Gastrocnemius medialis (tissue), 4 donors: ENCODE measurements around the gene TBC1D10A. TPM values are rescaled to one million over a fixed set of nuclear protein-coding genes. Genes with fewer than 3 reads are reported as not detected.

Experiments used
- ATAC-seq, 2 donors: fragments of 150-250 bp; one replicate each; pipeline ENCODE4 v1.9.1; 2016
- DNase-seq, 2 donors: peaks; one replicate each; pipeline ENCODE4 v3.0.0-alpha.2; 2019
- H3K27ac ChIP-seq, 4 donors: fragments of 200-600 bp; sonication (generic); 1 replicate in 1 of 4; 2 replicates in 3 of 4; pipeline ENCODE4 v1.5.1; 2016 to 2018; ENCODE audit warnings: mild to moderate bottlenecking in 2 of 4, moderate library complexity in 1 of 4
- H3K27me3 ChIP-seq, 3 donors: fragments of 200-600 bp; sonication (generic) in 2 of 3; 1 replicate in 1 of 3; 2 replicates in 2 of 3; pipeline versions ENCODE4 v1.5.1 to v1.6.0; 2016 to 2019; ENCODE audit warnings: mild to moderate bottlenecking in 1 of 3, moderate library complexity in 1 of 3
- H3K36me3 ChIP-seq, 2 donors: fragments of 200-600 bp; sonication (generic) in 1 of 2; one replicate each; pipeline ENCODE4 v1.5.1; 2017 to 2018
- H3K4me1 ChIP-seq, 2 donors: fragments of 200-600 bp; sonication (generic) in 1 of 2; one replicate each; pipeline ENCODE4 v1.5.1; 2016 to 2017; ENCODE audit warnings: mild to moderate bottlenecking in 2 of 2
- H3K4me3 ChIP-seq, 4 donors: fragments of 200-600 bp; sonication (generic) in 3 of 4; 1 replicate in 1 of 4; 2 replicates in 3 of 4; pipeline ENCODE4 v1.5.1; 2016 to 2019; ENCODE audit warnings: mild to moderate bottlenecking in 2 of 4
- H3K9me3 ChIP-seq, 3 donors: fragments of 200-600 bp; sonication (generic) in 2 of 3; 1 replicate in 1 of 3; 2 replicates in 2 of 3; pipeline ENCODE4 v1.5.1; 2016 to 2019
- CTCF ChIP-seq, 5 experiments: fragments of 450-650 bp in 3 of 5; fragments of 200-600 bp in 2 of 5; sonication (generic) in 2 of 5; IDR thresholded peaks in 4 of 5; conservative IDR thresholded peaks in 1 of 5; 1 replicate in 4 of 5; 2 replicates in 1 of 5; pipeline ENCODE4 v1.5.1; 2016 to 2019; ENCODE audit warnings: antibody characterized with exemption in 5 of 5, mild to moderate bottlenecking in 3 of 5, moderate library complexity in 3 of 5
- POLR2A ChIP-seq, 2 donors: fragments of 450-650 bp; IDR thresholded peaks; one replicate each; pipeline ENCODE4 v1.6.1; 2017; ENCODE audit warnings: antibody characterized with exemption in 2 of 2, mild to moderate bottlenecking in 2 of 2, moderate library complexity in 2 of 2
- in situ Hi-C, 4 donors: fragments of 200-750 bp; cut with MboI; loops; one replicate each; pipeline versions ENCODE4 v1.15.0 to v1.8.0; 2017; ENCODE audit warnings: low sequenced_read_pairs in 4 of 4
- intact Hi-C: fragments of 100-400 bp; cut with DNase I; formaldehyde crosslinking; loops from one replicate; pipeline ENCODE4 v1.15.1; 2023; ENCODE audit warnings: low total_unique reads
- total RNA-seq, 4 donors: library from RNA; depleted of rRNA; stranded (reverse); fragments of >200 nt; gene quantifications; one replicate each; pipeline versions ENCODE4 v1.1.0 to v1.2.3, GENCODE V29; 2016

TBC1D10A gene
- total RNA-seq, 4 donors from 2014 or later = 4.1 to 9.6 (median 6.2) TPM

GRCh38 chr22:30266445-30267381, 60.0 kb downstream of the TBC1D10A start, which contains the start of gene OSM:
TSS of gene OSM (minus strand) at chr22:30266851. CDS start at chr22:30266799, 52 bp downstream.
- DNase-seq = no peak
- H3K27me3 ChIP-seq = no peaks in the 10 kb centered on the region
- H3K9me3 ChIP-seq = no peaks in the 10 kb centered on the region
- intact Hi-C loops (no loop called here), in situ Hi-C loops (loop anchor here in 2 of 4 donors (10.0 kb wide), 2 partner anchors 118 to 128 kb away; partner anchors contain the start of genes RNF215 (in 1 of the 2) and SEC14L2 (in 1 of the 2))
- TF ChIP-seq POLR2A (IDR thresholded peaks at IDR 0.05) = no peak
- TF ChIP-seq CTCF (IDR thresholded peaks at IDR 0.05 in 4 of 5, conservative IDR thresholded peaks at IDR 0.05 in 1 of 5) = no peak
- peak within 1 kb of the TSS in 1 of 4 donors; percentile 45 for H3K27ac ChIP-seq
- H3K4me1 ChIP-seq = no peaks in the 10 kb centered on the region
- no peaks in the 10 kb centered on the region for H3K36me3 ChIP-seq
- no peak for ATAC-seq
- peak within 1 kb of the TSS in 1 of 4 donors; percentile 19 for H3K4me3 ChIP-seq

GRCh38 chr22:30265823-30266444, 60.8 kb downstream of the TBC1D10A start:
- in situ Hi-C loops (loop anchor here in 2 of 4 donors (10.0 kb wide), 2 partner anchors 119 to 129 kb away; partner anchors contain the start of genes RNF215 (in 1 of the 2) and SEC14L2 (in 1 of the 2)), intact Hi-C loops (no loop called here)
- TF ChIP-seq POLR2A (IDR thresholded peaks at IDR 0.05) (peak; percentile 13 to 21), CTCF (IDR thresholded peaks at IDR 0.05 in 4 of 5, conservative IDR thresholded peaks at IDR 0.05 in 1 of 5) (no peak)
- H3K4me3 ChIP-seq = peak overlapping the region in 1 of 4 donors; percentile 19
- peak overlapping the region in 1 of 4 donors; percentile 45 for H3K27ac ChIP-seq
- DNase-seq (no peak), ATAC-seq (no peak)
- no peaks in the 10 kb centered on the region for H3K4me1 ChIP-seq
- no peaks in the 10 kb centered on the region for H3K9me3 ChIP-seq
- H3K27me3 ChIP-seq = no peaks in the 10 kb centered on the region
- no peaks in the 10 kb centered on the region for H3K36me3 ChIP-seq

GRCh38 chr22:30265131-30265720, 61.5 kb downstream of the TBC1D10A start:
- no peaks in the 10 kb centered on the region for H3K4me1 ChIP-seq
- H3K4me3 ChIP-seq = no peak overlapping the region
- no peaks in the 10 kb centered on the region for H3K27me3 ChIP-seq
- DNase-seq (no peak), ATAC-seq (no peak)
- TF ChIP-seq POLR2A (IDR thresholded peaks at IDR 0.05) = no peak
- no peak for TF ChIP-seq CTCF (IDR thresholded peaks at IDR 0.05 in 4 of 5, conservative IDR thresholded peaks at IDR 0.05 in 1 of 5)
- intact Hi-C loops (no loop called here), in situ Hi-C loops (loop anchor here in 2 of 4 donors (10.0 kb wide), 2 partner anchors 120 to 130 kb away; partner anchors contain the start of genes RNF215 (in 1 of the 2) and SEC14L2 (in 1 of the 2))
- no peaks in the 10 kb centered on the region for H3K36me3 ChIP-seq
- H3K9me3 ChIP-seq = no peaks in the 10 kb centered on the region
- no peak overlapping the region for H3K27ac ChIP-seq

GRCh38 chr22:30263883-30264282, 62.9 kb downstream of the TBC1D10A start:
- no peak for TF ChIP-seq POLR2A (IDR thresholded peaks at IDR 0.05)
- no peak overlapping the region for H3K27ac ChIP-seq
- no peak overlapping the region for H3K4me3 ChIP-seq
- DNase-seq (no peak), ATAC-seq (no peak)
- in situ Hi-C loops = loop anchor here (5.0 to 10.0 kb wide), 3 partner anchors 121 to 131 kb away; partner anchors contain the start of genes RNF215 (in 3 of the 4) and SEC14L2 (in 1 of the 4)
- no peaks in the 10 kb centered on the region for H3K27me3 ChIP-seq
- H3K9me3 ChIP-seq = no peaks in the 10 kb centered on the region
- intact Hi-C loops = loop anchor here (1.0 to 2.0 kb wide), 2 partner anchors 23 to 123 kb away; partner anchors contain the start of gene RNF215
- no peaks in the 10 kb centered on the region for H3K36me3 ChIP-seq
- no peaks in the 10 kb centered on the region for H3K4me1 ChIP-seq
